ENCODE measurements around the gene LAMC3. TPM values are rescaled to one million over a fixed set of nuclear protein-coding genes. Genes with fewer than 3 reads are reported as not detected.
A peak's percentile ranks its signal among the peaks of the same experiment; 100 is the strongest.

Gene LAMC3
- total RNA-seq, 2 donors from 2014 or later, result 16.7 to 41.2 TPM

GRCh38 chr9:131035548-131035947 is 26.6 kb downstream of the LAMC3 start:
- Histone ChIP-seq H3K4me3 (ENCODE audit: low read length) (no peak overlapping the region), H3K27ac (ENCODE audit: low read depth, low read length) (no peak overlapping the region), H3K27me3 (ENCODE audit: control insufficient read depth, insufficient read depth, low read length, poor library complexity, severe bottlenecking) (no peaks in the 10 kb centered on the region), H3K4me1 (ENCODE audit: control insufficient read depth, insufficient read depth, low read length) (no peaks in the 10 kb centered on the region), H3K36me3 (ENCODE audit: control insufficient read depth, insufficient read depth, low read length) (no peaks in the 10 kb centered on the region), H3K9ac (ENCODE audit: extremely low read depth, low read length, poor library complexity, severe bottlenecking) (no peak overlapping the region), H3K9me3 (ENCODE audit: control insufficient read depth, low read length) (no peaks in the 10 kb centered on the region)
- 93 to 95% methylated on average over 3 of the region's 3 CpGs for WGBS, 2 experiments (ENCODE audit: insufficient coverage in 1 of 2, insufficient read length in 1 of 2)
- H3K4me1 Mint-ChIP-seq, result no peaks in the 10 kb centered on the region
- H3K36me3 Mint-ChIP-seq (ENCODE audit: low read depth), result peaks cover 5% of the 10 kb centered on the region
- H3K9me3 Mint-ChIP-seq, result no peaks in the 10 kb centered on the region
- no peaks in the 10 kb centered on the region for H3K27me3 Mint-ChIP-seq (ENCODE audit: insufficient read depth)
- H3K4me3 Mint-ChIP-seq, result no peak overlapping the region
- no peak for DNase-seq
- TF ChIP-seq CTCF (conservative IDR thresholded peaks at IDR 0.05), result no peak
- no peak overlapping the region for H3K27ac Mint-ChIP-seq

- no peaks in the 10 kb centered on the region for H3K9me3 ChIP-seq (ENCODE audit: control insufficient read depth, low read length)
- H3K36me3 ChIP-seq (ENCODE audit: control insufficient read depth, insufficient read depth, low read length), result no peaks in the 10 kb centered on the region
- TF ChIP-seq CTCF (conservative IDR thresholded peaks at IDR 0.05), result no peak
- no peaks in the 10 kb centered on the region for H3K27me3 ChIP-seq (ENCODE audit: control insufficient read depth, insufficient read depth, low read length, poor library complexity, severe bottlenecking)
- WGBS, 2 experiments (ENCODE audit: insufficient coverage in 1 of 2, insufficient read length in 1 of 2), result 88 to 90% methylated on average over 14 to 24 of the region's 24 CpGs
- no peak overlapping the region for H3K9ac ChIP-seq (ENCODE audit: extremely low read depth, low read length, poor library complexity, severe bottlenecking)
- no peaks in the 10 kb centered on the region for H3K27me3 Mint-ChIP-seq (ENCODE audit: insufficient read depth)
- DNase-seq, result no peak
- no peaks in the 10 kb centered on the region for H3K4me1 ChIP-seq (ENCODE audit: control insufficient read depth, insufficient read depth, low read length)
- H3K27ac ChIP-seq (ENCODE audit: low read depth, low read length), result no peak overlapping the region
- H3K27ac Mint-ChIP-seq, result no peak overlapping the region
- no peaks in the 10 kb centered on the region for H3K9me3 Mint-ChIP-seq
- peaks cover 8% of the 10 kb centered on the region for H3K36me3 Mint-ChIP-seq (ENCODE audit: low read depth)
- no peak overlapping the region for H3K4me3 ChIP-seq (ENCODE audit: low read length)
- H3K4me3 Mint-ChIP-seq, result no peak overlapping the region
- no peaks in the 10 kb centered on the region for H3K4me1 Mint-ChIP-seq
These were observed 27.1 kb downstream of the LAMC3 start for GRCh38 chr9:131036071-131036470.

DNA sequence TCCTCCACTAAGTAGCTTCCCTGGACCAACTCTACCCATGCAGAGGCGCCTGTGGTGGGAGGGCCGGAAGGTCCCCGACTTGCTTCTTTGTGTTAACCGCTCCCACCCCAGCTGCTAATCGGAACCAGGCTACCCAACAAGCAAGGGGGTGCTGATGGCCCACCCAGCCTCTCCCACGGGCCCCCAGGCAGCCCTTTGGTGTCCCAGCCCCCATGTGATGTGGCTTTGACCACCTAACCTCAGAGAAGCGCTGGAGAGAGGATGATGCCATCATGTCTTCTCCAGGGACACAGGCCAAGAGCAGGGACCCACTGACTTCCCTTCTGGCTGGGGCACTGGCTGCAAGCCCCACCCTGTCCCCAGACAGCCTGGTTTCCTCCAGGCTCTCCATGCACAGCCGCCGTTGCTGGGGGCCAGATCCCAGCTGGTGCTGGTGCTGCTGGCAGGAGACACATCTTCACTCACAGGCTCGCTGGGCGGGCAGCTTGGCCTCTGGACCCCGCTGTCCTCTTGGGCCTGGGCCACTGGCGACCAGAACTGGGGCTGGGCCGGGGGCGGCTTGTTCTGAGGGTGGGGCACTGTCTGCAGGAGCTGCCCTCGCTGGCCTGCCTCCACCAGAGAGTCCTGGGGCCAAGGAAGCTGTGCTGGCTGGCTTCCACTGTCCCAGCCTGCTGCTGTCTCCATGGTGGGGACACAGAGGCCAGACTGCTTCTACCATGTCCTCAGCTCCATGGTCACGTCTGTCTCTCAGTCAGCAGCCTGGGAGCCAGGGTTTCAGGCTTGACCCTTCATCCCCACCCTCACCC is 27.8 kb downstream of the LAMC3 start:
- Histone ChIP-seq H3K9me3 (ENCODE audit: control insufficient read depth, low read length) (no peaks in the 10 kb centered on the region), H3K36me3 (ENCODE audit: control insufficient read depth, insufficient read depth, low read length) (no peaks in the 10 kb centered on the region), H3K9ac (ENCODE audit: extremely low read depth, low read length, poor library complexity, severe bottlenecking) (no peak overlapping the region), H3K27me3 (ENCODE audit: control insufficient read depth, insufficient read depth, low read length, poor library complexity, severe bottlenecking) (no peaks in the 10 kb centered on the region), H3K4me1 (ENCODE audit: control insufficient read depth, insufficient read depth, low read length) (no peaks in the 10 kb centered on the region), H3K27ac (ENCODE audit: low read depth, low read length) (peak overlapping the region; percentile 17), H3K4me3 (ENCODE audit: low read length) (no peak overlapping the region)
- Mint-ChIP-seq H3K27me3 (ENCODE audit: insufficient read depth) (no peaks in the 10 kb centered on the region), H3K4me1 (no peaks in the 10 kb centered on the region), H3K4me3 (no peak overlapping the region), H3K9me3 (no peaks in the 10 kb centered on the region), H3K36me3 (ENCODE audit: low read depth) (peaks cover 8% of the 10 kb centered on the region), H3K27ac (peak overlapping the region; percentile 40)
- 93 to 97% methylated on average over 6 to 17 of the region's 17 CpGs for WGBS, 2 experiments (ENCODE audit: insufficient coverage in 1 of 2, insufficient read length in 1 of 2)
- TF ChIP-seq CTCF (conservative IDR thresholded peaks at IDR 0.05), result no peak
- no peak for DNase-seq

Measured in endodermal cell (in vitro differentiated cells).